BE2C (cell line): ENCODE data around the gene PDE8A.

Experiments
- DNase-seq: peaks from one replicate; pipeline ENCODE4 v3.0.0-alpha.2; 2020
- H3K27me3 ChIP-seq: fragments of 250-450 bp; sonication (Bioruptor Pico); 2 replicates; pipeline ENCODE4 v1.5.1; 2020; ENCODE audit warnings: mild to moderate bottlenecking
- H3K36me3 ChIP-seq: fragments of 250-450 bp; sonication (Bioruptor Pico); 2 replicates; pipeline ENCODE4 v1.5.1; 2020; ENCODE audit warnings: mild to moderate bottlenecking
- H3K4me1 ChIP-seq: fragments of 250-450 bp; sonication (Bioruptor Pico); 2 replicates; pipeline ENCODE4 v1.5.1; 2020
- H3K4me3 ChIP-seq: 2 replicates; pipeline ENCODE4 v1.5.1; 2011; ENCODE audit warnings: low read depth, low read length
- H3K9me3 ChIP-seq: fragments of 250-450 bp; sonication (Bioruptor Pico); 2 replicates; pipeline ENCODE4 v1.5.1; 2020
- TF ChIP-seq, protein P1 (sequence below): IDR thresholded peaks from 2 replicates; pipeline ENCODE4 v1.5.1; 2012; ENCODE audit warnings: mild to moderate bottlenecking, low read depth, low read length

The PDE8A gene

DNA sequence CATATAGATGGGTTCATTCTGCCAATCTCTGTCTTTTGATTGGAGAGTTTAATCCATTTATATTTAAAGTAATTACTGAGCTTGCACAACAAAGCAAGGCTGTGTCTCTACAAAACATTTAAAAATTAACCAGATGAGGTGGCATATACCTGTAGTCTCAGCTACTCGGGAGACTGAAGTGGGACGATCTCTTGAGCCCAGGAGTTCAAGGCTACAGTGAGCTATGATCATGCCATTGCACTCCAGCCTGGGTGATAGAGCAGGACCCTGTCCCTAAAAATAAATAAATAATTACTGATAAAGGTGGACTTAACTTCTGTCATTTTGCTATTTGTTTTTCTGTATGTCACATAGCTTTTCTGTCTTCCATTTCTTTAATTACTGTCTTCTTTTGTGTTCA is 78.1 kb downstream of the PDE8A start:
- Histone ChIP-seq H3K4me3 (no peak overlapping the region), H3K9me3 (no peaks in the 10 kb centered on the region), H3K36me3 (no peaks in the 10 kb centered on the region), H3K27me3 (no peaks in the 10 kb centered on the region), H3K4me1 (no peaks in the 10 kb centered on the region)
- no peak for DNase-seq
- TF ChIP-seq, protein P1, sequence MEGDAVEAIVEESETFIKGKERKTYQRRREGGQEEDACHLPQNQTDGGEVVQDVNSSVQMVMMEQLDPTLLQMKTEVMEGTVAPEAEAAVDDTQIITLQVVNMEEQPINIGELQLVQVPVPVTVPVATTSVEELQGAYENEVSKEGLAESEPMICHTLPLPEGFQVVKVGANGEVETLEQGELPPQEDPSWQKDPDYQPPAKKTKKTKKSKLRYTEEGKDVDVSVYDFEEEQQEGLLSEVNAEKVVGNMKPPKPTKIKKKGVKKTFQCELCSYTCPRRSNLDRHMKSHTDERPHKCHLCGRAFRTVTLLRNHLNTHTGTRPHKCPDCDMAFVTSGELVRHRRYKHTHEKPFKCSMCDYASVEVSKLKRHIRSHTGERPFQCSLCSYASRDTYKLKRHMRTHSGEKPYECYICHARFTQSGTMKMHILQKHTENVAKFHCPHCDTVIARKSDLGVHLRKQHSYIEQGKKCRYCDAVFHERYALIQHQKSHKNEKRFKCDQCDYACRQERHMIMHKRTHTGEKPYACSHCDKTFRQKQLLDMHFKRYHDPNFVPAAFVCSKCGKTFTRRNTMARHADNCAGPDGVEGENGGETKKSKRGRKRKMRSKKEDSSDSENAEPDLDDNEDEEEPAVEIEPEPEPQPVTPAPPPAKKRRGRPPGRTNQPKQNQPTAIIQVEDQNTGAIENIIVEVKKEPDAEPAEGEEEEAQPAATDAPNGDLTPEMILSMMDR = no peak

DNA sequence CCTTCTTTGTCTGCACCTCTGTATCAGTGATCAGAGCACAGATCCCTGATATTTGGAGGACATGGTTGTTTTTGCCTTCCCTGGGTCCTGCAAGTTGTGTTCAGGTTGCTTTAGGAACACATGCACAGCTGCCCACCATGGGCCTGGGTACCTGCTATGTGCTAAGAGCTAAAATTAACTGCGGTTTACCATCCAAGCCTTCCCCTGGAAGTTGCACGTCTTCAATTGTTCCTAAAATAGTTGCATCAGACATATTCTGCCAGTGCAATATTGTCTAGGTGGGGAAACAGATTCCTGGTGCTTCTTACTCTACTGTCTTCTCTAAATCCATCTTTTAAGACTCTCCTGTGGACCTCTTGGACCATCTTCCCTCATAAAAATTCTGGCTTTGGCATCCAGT is 80.9 kb downstream of the PDE8A start:
- Histone ChIP-seq H3K36me3 (no peaks in the 10 kb centered on the region), H3K27me3 (no peaks in the 10 kb centered on the region), H3K9me3 (no peaks in the 10 kb centered on the region), H3K4me3 (no peak overlapping the region), H3K4me1 (no peaks in the 10 kb centered on the region)
- TF ChIP-seq, protein P1 = no peak
- no peak for DNase-seq

DNA sequence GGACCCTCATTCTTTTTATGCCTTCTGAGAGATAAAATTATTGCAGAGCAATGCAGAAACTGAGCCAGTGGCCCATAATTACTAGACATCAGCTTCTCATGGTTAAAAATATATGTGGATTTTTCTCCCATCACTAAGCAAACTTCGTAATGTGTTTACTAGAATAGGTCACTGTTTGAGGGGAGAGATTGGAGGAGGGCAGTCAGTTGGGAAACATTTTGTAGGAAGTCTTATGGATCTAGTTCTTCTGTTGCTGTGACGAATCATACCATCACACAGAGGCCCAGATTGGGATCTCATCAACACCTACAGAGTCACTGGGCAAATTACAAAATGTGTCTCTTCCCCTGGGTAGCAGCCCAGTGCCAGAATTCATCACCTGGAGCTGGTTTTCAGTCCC is 81.4 kb downstream of the PDE8A start:
- Histone ChIP-seq H3K4me1 (no peaks in the 10 kb centered on the region), H3K27me3 (no peaks in the 10 kb centered on the region), H3K4me3 (no peak overlapping the region), H3K9me3 (no peaks in the 10 kb centered on the region), H3K36me3 (no peaks in the 10 kb centered on the region)
- no peak for DNase-seq
- TF ChIP-seq, protein P1 = no peak

DNA sequence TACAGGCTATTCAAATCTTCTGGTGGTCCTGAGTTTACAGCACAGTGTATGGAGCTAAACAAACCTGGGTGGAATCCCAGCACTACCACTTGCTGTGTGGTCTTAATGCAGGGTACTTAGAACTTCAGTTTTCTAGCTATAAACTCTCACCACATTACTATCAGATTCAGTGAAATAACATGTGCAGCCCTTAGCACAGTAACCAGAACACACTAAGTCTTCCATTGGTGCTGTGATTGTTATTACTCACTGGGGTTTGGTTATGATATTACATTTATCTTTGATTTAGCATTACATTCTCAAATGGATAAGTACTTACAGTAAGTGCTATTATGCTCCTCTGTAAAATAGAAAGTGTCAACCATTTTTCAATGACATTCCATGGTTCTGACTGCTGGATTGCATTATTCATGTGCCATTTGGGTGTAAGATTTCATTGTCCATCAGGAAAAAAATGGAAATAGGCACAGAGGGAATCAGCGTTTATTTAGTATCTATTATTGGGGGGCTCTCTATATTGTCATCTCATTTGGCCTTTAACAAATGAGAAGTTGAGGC is 81.9 kb downstream of the PDE8A start:
- TF ChIP-seq, protein P1 = no peak
- Histone ChIP-seq H3K4me1 (no peaks in the 10 kb centered on the region), H3K36me3 (no peaks in the 10 kb centered on the region), H3K27me3 (no peaks in the 10 kb centered on the region), H3K9me3 (no peaks in the 10 kb centered on the region), H3K4me3 (no peak overlapping the region)
- no peak for DNase-seq

DNA sequence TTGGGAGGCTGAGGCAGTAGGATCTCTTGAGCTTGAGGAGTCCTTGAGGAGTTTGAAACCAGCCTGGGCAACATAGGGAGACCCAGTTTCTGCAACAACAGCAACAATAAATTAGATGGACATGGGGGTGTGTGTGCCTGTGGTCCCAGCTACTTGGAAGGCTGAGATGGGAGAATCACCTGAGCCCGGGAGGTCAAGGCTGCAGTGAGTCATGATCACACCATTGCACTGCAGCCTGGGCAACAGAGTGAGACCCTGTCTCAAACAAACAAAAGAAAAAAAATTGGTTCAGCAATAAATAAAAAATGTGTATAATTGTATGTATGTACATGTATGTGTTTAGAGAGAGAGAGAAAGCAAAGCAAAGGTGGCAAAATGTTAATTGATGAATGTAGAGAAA is 83.1 kb downstream of the PDE8A start:
- Histone ChIP-seq H3K4me3 (no peak overlapping the region), H3K27me3 (no peaks in the 10 kb centered on the region), H3K9me3 (no peaks in the 10 kb centered on the region), H3K4me1 (no peaks in the 10 kb centered on the region), H3K36me3 (no peaks in the 10 kb centered on the region)
- TF ChIP-seq, protein P1 = no peak
- no peak for DNase-seq

DNA sequence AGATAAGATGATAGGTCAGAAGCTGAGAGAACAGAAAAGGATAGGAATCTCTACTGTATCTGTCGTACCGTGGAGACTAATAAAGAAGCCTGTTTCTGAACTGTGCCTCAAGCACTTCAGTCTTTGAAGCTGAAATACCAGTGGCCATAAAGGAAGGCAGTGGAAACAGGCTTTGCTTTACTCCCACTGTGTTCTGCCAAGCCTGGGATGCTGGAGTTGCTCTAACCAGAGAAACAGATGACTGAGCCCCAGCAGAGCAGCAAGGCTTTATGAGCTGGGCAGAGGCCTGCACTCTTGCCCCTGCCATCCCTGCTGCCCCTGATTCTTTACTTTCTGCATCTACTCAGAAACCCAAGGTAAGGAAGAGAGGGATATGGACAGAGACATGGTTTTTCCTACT is 89.4 kb downstream of the PDE8A start:
- no peak for DNase-seq
- no peaks in the 10 kb centered on the region; the same call in 1 of the 2 replicates for H3K36me3 ChIP-seq
- H3K9me3 ChIP-seq = no peaks in the 10 kb centered on the region; the same call in 1 of the 2 replicates
- TF ChIP-seq, protein P1 = no peak
- no peaks in the 10 kb centered on the region for H3K27me3 ChIP-seq
- H3K4me1 ChIP-seq = no peaks in the 10 kb centered on the region
- no peak overlapping the region for H3K4me3 ChIP-seq
